GM18861 (cell line): ENCODE measurements around the gene NFKBIA.
"Not testable (repeated sequence)": the region's sequence is repeated elsewhere in the genome, so short reads cannot be mapped to it uniquely, and the experiment has no call there.

ENCODE experiments used
- ATAC-seq: cut with Tn5 transposase; IDR thresholded peaks from one replicate; pipeline ENCODE4 v1.9.1; 2021; ENCODE audit not compliant: unreplicated experiment

The NFKBIA gene

GRCh38 chr14:35369701-35370191 lies 34.8 kb downstream of the NFKBIA start:
- ATAC-seq: no peak

GRCh38 chr14:35368583-35369392 lies 35.8 kb downstream of the NFKBIA start:
- ATAC-seq: no peak

- ATAC-seq: no peak
These were observed 36.4 kb downstream of the NFKBIA start for GRCh38 chr14:35368139-35368460.

GRCh38 chr14:35367056-35367372 lies 37.5 kb downstream of the NFKBIA start:
- no peak for ATAC-seq

- ATAC-seq: no peak
These were observed 38.0 kb downstream of the NFKBIA start for GRCh38 chr14:35366521-35366976.

GRCh38 chr14:35366056-35366451 lies 38.5 kb downstream of the NFKBIA start:
- no peak for ATAC-seq

- no peak for ATAC-seq
These were observed 39.2 kb downstream of the NFKBIA start for GRCh38 chr14:35365130-35366055.

- no peak for ATAC-seq
These were observed 41.6 kb downstream of the NFKBIA start for GRCh38 chr14:35362911-35363374.

GRCh38 chr14:35362450-35362849 lies 42.1 kb downstream of the NFKBIA start:
- no peak for ATAC-seq

- ATAC-seq: no peak
These were observed 43.4 kb downstream of the NFKBIA start for GRCh38 chr14:35361141-35361480.

GRCh38 chr14:35359655-35360054 lies 44.9 kb downstream of the NFKBIA start:
- ATAC-seq: not testable (repeated sequence)

GRCh38 chr14:35355981-35356841 lies 48.3 kb downstream of the NFKBIA start:
- ATAC-seq: peak; percentile 37

- ATAC-seq: not testable (repeated sequence)
These were observed 49.3 kb downstream of the NFKBIA start for GRCh38 chr14:35355235-35355634.

- no peak for ATAC-seq
These were observed 51.0 kb downstream of the NFKBIA start for GRCh38 chr14:35353409-35354172.

- ATAC-seq: no peak
These were observed 52.0 kb downstream of the NFKBIA start for GRCh38 chr14:35352274-35353233.

- no peak for ATAC-seq
These were observed 52.7 kb downstream of the NFKBIA start for GRCh38 chr14:35351897-35352273.
